Neuronal stem cell (in vitro differentiated cells): ENCODE measurements around the gene SAMD7.

Experiments used
- DNase-seq: peaks from one replicate; pipeline ENCODE4 v3.0.0-alpha.2; 2013; ENCODE audit warnings: low spot score
- H2AFZ ChIP-seq: one replicate; pipeline ENCODE4 v1.6.1; 2013; ENCODE audit warnings: mild to moderate bottlenecking, low read length, inconsistent platforms
- H2AK5ac ChIP-seq: 2 replicates; pipeline ENCODE4 v1.6.1; 2013; ENCODE audit warnings: low read depth, mild to moderate bottlenecking, inconsistent platforms, low read length, moderate library complexity, mixed read lengths
- H2BK120ac ChIP-seq: 2 replicates; pipeline ENCODE4 v1.6.1; 2013; ENCODE audit warnings: low read depth, mild to moderate bottlenecking, inconsistent platforms, low read length, moderate library complexity, mixed read lengths
- H2BK12ac ChIP-seq: one replicate; pipeline ENCODE4 v1.6.1; 2013; ENCODE audit warnings: low read length, inconsistent platforms
- H2BK15ac ChIP-seq: 2 replicates; pipeline ENCODE4 v1.6.1; 2013; ENCODE audit warnings: mild to moderate bottlenecking, low read length, inconsistent platforms, mixed read lengths
- H2BK5ac ChIP-seq: one replicate; pipeline ENCODE4 v1.6.1; 2013; ENCODE audit warnings: inconsistent platforms, mild to moderate bottlenecking, low read length, moderate library complexity
- H3K14ac ChIP-seq: one replicate; pipeline ENCODE4 v1.6.1; 2013; ENCODE audit warnings: low read length, inconsistent platforms
- H3K18ac ChIP-seq: 2 replicates; pipeline ENCODE4 v1.6.1; 2013; ENCODE audit warnings: low read length, inconsistent platforms
- H3K23ac ChIP-seq: 2 replicates; pipeline ENCODE4 v1.6.1; 2013; ENCODE audit warnings: low read depth, mild to moderate bottlenecking, mixed read lengths, low read length, inconsistent platforms; ENCODE audit not compliant: poor library complexity
- H3K27ac ChIP-seq: replicated peaks from 3 replicates; pipeline ENCODE4 v1.5.1; 2013; ENCODE audit warnings: low read length, inconsistent platforms
- H3K27me3 ChIP-seq, 3 experiments: 2 replicates each; pipeline ENCODE4 v1.6.1; 2013; ENCODE audit warnings: low read length in 3 of 3, mild to moderate bottlenecking in 2 of 3, inconsistent platforms in 1 of 3, low read depth in 1 of 3, mixed read lengths in 1 of 3, moderate library complexity in 1 of 3; ENCODE audit not compliant: control insufficient read depth in 3 of 3, insufficient read depth in 3 of 3
- H3K36me3 ChIP-seq, 2 donors: replicated peaks in 1 of 2; 2 replicates each; pipeline ENCODE4 v1.6.1; 2013; ENCODE audit warnings: low read length in 2 of 2; ENCODE audit not compliant: control insufficient read depth in 2 of 2, insufficient read depth in 2 of 2
- H3K4ac ChIP-seq: 2 replicates; pipeline ENCODE4 v1.6.1; 2013; ENCODE audit warnings: inconsistent platforms, mild to moderate bottlenecking, low read length, moderate library complexity
- H3K4me1 ChIP-seq, 2 donors: 1 replicate in 1 of 2; 2 replicates in 1 of 2; pipeline ENCODE4 v1.6.1; 2013; ENCODE audit warnings: low read length in 2 of 2, low read depth in 1 of 2; ENCODE audit not compliant: control insufficient read depth in 2 of 2, insufficient read depth in 1 of 2
- H3K4me2 ChIP-seq: one replicate; pipeline ENCODE4 v1.6.1; 2013; ENCODE audit warnings: mild to moderate bottlenecking, low read length, inconsistent platforms; ENCODE audit not compliant: insufficient read depth, poor library complexity, severe bottlenecking
- H3K4me3 ChIP-seq, 2 donors: 2 replicates each; pipeline ENCODE4 v1.5.1; 2013; ENCODE audit warnings: low read length in 2 of 2, mild to moderate bottlenecking in 2 of 2, inconsistent platforms in 1 of 2, moderate library complexity in 1 of 2
- H3K79me1 ChIP-seq: one replicate; pipeline ENCODE4 v1.6.1; 2013; ENCODE audit warnings: low read depth, mild to moderate bottlenecking, inconsistent platforms, low read length, moderate library complexity
- H3K9ac ChIP-seq: one replicate; pipeline ENCODE4 v1.6.1; 2013; ENCODE audit warnings: mild to moderate bottlenecking, low read depth, low read length, inconsistent platforms; ENCODE audit not compliant: poor library complexity
- H3K9me3 ChIP-seq, 2 donors: replicated peaks in 1 of 2; 2 replicates each; pipeline versions ENCODE3 to v1.6.1; 2013; ENCODE audit warnings: low read length in 2 of 2, mild to moderate bottlenecking in 2 of 2, inconsistent platforms in 1 of 2, low read depth in 1 of 2, mixed read lengths in 1 of 2, moderate library complexity in 1 of 2; ENCODE audit not compliant: control insufficient read depth in 2 of 2, insufficient read depth in 1 of 2
- H4K8ac ChIP-seq: one replicate; pipeline ENCODE4 v1.6.1; 2013; ENCODE audit warnings: low read depth, mild to moderate bottlenecking, inconsistent platforms, low read length, moderate library complexity
- H4K91ac ChIP-seq: one replicate; pipeline ENCODE4 v1.6.1; 2013; ENCODE audit warnings: low read length, low read depth, mild to moderate bottlenecking, inconsistent platforms; ENCODE audit not compliant: poor library complexity
- WGBS, 2 donors: extraction: QIAGEN DNeasy Blood & Tissue Kit; methylation state at CpG; one replicate each; pipeline ENCODE4 v1.1.7; 2013; ENCODE audit warnings: missing lambda C conversion rate in 2 of 2, mixed read lengths in 1 of 2; ENCODE audit not compliant: insufficient read length in 2 of 2, insufficient replicate concordance in 1 of 2; ENCODE audit errors: extremely low coverage in 2 of 2; 5-methylcytosine and 5-hydroxymethylcytosine counted together

The SAMD7 gene

DNA sequence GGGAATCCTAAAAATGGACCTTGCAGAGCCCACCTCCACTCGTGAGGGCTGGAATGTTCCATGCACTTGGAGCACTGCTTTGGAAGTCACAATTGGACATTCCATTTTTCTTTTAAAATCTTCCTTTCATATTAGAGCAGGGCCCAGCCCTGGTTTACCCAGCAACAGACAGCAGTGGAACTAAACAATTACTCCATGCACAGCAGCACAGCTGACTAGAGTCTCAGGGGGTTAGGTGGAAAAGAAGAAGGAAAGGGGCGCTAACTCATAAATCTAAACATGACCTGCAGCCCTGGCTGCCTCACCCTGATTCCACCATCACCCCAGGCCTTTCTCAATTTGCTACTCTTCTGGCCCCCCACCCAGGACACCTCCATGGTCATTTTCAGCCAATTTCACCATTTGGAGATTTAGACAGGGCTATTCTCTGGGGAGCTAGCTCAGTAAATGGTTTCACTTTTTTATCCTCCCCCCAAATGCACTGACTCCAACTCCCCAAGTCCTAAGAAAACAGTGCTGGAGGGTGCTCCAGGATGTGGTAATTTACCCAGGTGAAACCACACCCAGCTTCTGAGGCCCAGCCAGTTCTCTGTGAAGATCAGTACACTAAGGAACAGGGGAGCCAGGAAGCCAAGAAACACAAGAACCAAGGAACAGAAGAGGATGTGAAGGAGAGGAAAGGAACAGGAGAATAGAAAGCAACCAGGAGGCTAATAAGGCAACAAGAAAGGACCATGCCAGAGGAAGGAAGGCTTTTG lies 40.1 kb upstream of the SAMD7 start:
- WGBS, 2 donors, result no CpG with 5 or more reads among the region's 2 CpGs
- Histone ChIP-seq H3K9me3 (no peaks in the 10 kb centered on the region), H3K9ac (no peak overlapping the region), H2BK15ac (no peak overlapping the region), H3K4me2 (no peak overlapping the region), H3K18ac (no peak overlapping the region), H3K4me3 (no peak overlapping the region), H3K27ac (no peak overlapping the region), H3K4ac (no peak overlapping the region), H2AFZ (no peak overlapping the region), H4K91ac (no peak overlapping the region), H3K27me3 (peaks cover 0 to 8% (median 0%) of the 10 kb centered on the region in 3 experiments), H2AK5ac (no peak overlapping the region), H2BK5ac (no peak overlapping the region), H2BK12ac (no peak overlapping the region), H2BK120ac (no peak overlapping the region), H3K14ac (no peak overlapping the region), H3K36me3 (no peaks in the 10 kb centered on the region), H3K23ac (no peak overlapping the region), H3K4me1 (no peaks in the 10 kb centered on the region), H4K8ac (no peak overlapping the region), H3K79me1 (no peaks in the 10 kb centered on the region)
- no peak for DNase-seq

DNA sequence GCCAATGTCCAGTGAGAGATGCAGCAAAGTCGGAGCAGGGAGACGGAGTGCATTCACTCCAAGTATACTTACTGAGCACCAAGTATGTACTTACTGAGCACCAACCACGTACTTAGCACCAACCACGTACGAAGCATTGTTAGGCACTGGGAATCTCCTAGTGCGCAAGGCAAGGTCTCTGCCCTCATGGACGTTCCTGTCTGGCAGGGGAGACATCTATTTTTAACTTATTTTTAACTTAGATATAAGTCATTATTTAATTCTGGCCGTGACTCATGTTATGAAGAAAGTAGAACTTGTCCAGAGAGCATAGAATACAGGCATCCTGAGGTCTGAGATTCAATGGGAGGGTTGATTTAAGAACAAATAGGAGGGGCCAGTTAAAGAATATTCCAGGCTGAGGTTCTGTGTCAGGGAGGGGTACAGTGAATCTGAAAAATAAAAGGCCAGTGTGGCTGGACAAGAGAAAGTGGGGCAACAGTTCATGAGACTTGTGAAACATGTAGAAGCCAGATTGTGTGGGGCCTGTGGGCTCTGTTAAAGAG lies 32.3 kb upstream of the SAMD7 start:
- WGBS, 2 donors, result no CpG with 5 or more reads among the region's 8 CpGs
- Histone ChIP-seq H2BK5ac (no peak overlapping the region), H3K9me3 (no peaks in the 10 kb centered on the region)

DNA sequence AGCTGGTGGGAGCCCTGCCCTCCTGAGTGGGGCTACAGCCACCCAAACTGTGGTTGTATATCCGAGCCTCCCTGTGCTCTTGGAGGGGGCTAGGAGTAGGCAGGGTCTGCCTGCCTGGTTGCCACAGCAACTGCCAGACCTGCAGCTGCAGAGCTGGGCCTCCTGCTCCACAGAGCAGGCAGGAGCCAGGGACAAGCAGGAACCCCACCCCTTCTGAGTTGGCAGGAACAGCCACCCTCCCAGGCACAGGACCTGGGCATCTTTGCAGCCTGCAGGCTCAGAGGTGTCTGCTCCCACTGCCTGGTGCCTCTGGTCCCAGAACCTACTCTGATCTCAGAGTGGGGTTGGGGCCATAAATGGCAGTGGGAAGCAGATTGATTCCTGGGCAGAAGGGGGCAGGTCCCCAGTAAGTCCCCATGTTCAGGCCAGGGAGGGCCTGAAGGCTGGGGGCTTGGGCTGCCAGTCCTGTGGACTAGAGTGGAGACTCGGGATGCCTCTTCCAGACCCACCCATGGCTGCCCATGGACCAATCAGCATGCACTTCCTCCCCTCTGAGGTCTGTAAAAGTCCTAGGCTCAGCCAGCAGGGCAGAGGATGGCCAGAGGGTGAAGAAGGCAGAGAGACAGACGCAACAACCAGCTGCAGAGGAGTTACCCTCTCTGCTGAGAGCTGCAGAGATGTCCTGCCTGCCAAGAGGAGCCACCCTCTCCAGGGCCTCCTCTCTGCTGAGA lies 31.4 kb upstream of the SAMD7 start:
- no peak overlapping the region for H2AK5ac ChIP-seq
- H2BK15ac ChIP-seq, result no peak overlapping the region
- no peak for DNase-seq
- H3K14ac ChIP-seq, result peak overlapping the region; percentile 22
- no peaks in the 10 kb centered on the region for H3K9me3 ChIP-seq
- no peak overlapping the region for H2BK120ac ChIP-seq
- no peak overlapping the region for H3K4ac ChIP-seq
- no peak overlapping the region for H3K27ac ChIP-seq
- no peak overlapping the region for H3K23ac ChIP-seq
- peaks cover 0 to 5% of the 10 kb centered on the region in 2 donors for H3K4me1 ChIP-seq
- H2BK5ac ChIP-seq, result no peak overlapping the region
- peak overlapping the region; percentile 25 for H3K18ac ChIP-seq
- H3K9ac ChIP-seq, result no peak overlapping the region
- no peak overlapping the region for H3K4me2 ChIP-seq
- H2AFZ ChIP-seq, result peak overlapping the region; percentile 4
- H3K4me3 ChIP-seq, result no peak overlapping the region
- no peaks in the 10 kb centered on the region for H3K27me3 ChIP-seq
- H3K36me3 ChIP-seq, result no peaks in the 10 kb centered on the region
- no CpG with 5 or more reads among the region's 3 CpGs for WGBS, 2 donors
- no peak overlapping the region for H4K8ac ChIP-seq
- no peaks in the 10 kb centered on the region for H3K79me1 ChIP-seq
- no peak overlapping the region for H4K91ac ChIP-seq
- H2BK12ac ChIP-seq, result no peak overlapping the region

More for the DNA sequence above, 32.3 kb upstream of the SAMD7 start:
- DNase-seq, result no peak
- Histone ChIP-seq H3K23ac (no peak overlapping the region), H2BK15ac (no peak overlapping the region), H3K4me1 (peaks cover 0 to 5% of the 10 kb centered on the region in 2 donors), H3K14ac (no peak overlapping the region), H3K18ac (no peak overlapping the region), H3K9ac (no peak overlapping the region), H2AK5ac (no peak overlapping the region), H3K36me3 (no peaks in the 10 kb centered on the region), H3K27ac (no peak overlapping the region), H2AFZ (no peak overlapping the region), H3K4me3 (no peak overlapping the region), H2BK12ac (no peak overlapping the region), H4K91ac (no peak overlapping the region), H4K8ac (no peak overlapping the region), H3K4ac (no peak overlapping the region), H3K4me2 (no peak overlapping the region), H3K27me3 (no peaks in the 10 kb centered on the region), H2BK120ac (no peak overlapping the region), H3K79me1 (no peaks in the 10 kb centered on the region)

DNA sequence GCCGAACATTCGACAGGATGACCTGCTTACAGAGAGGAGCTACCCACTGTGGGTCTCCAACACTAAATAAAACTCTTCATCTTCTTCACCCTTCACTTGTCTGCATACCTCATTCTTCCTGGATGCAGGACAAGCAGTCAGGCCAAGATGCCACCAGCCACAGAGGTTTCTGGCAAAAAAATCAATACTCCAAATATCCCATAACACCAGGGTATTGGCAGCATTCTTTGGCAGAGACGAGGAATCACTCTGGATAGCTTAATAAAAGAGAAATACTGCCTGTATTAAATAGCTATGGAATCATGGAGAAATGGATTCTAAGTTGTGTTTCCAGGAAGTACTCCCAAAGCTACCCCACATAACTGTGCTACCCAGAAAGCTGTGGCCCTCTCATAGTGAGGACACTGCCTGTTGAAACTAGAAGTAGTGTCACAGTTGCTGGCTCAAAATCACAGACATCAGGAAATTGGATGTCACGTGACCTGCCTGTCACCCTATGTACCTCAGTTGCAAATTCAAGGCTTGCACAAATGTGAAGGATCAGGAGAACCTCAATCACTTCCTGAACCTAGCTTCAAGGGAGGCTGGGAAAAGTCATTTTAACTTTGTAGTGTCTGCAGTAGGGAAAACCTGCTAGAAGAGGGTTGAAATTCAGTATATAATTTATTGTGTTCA lies 30.7 kb upstream of the SAMD7 start:
- Histone ChIP-seq H3K4ac (no peak overlapping the region), H3K36me3 (no peaks in the 10 kb centered on the region), H4K91ac (no peak overlapping the region), H3K79me1 (no peaks in the 10 kb centered on the region), H3K18ac (no peak overlapping the region), H3K27me3 (no peaks in the 10 kb centered on the region), H2AFZ (peak overlapping the region; percentile 4), H3K4me3 (no peak overlapping the region), H3K9ac (no peak overlapping the region), H3K4me1 (peaks cover 0 to 5% of the 10 kb centered on the region in 2 donors), H3K14ac (no peak overlapping the region), H3K27ac (no peak overlapping the region), H2BK5ac (no peak overlapping the region), H3K9me3 (no peaks in the 10 kb centered on the region), H2BK15ac (no peak overlapping the region), H3K4me2 (no peak overlapping the region), H2BK12ac (no peak overlapping the region), H2AK5ac (no peak overlapping the region), H2BK120ac (no peak overlapping the region), H3K23ac (no peak overlapping the region), H4K8ac (no peak overlapping the region)
- DNase-seq, result no peak
- WGBS, 2 donors, result no CpG with 5 or more reads among the region's 4 CpGs
